Ovary (tissue), 9 donors: ENCODE measurements around the gene KCNG2. TPM values are rescaled to one million over a fixed set of nuclear protein-coding genes. Genes with fewer than 3 reads are reported as not detected.
A peak's percentile ranks its signal among the peaks of the same experiment; 100 is the strongest.

Source experiments
- DNase-seq, 5 donors: peaks; one replicate each; pipeline ENCODE4 v3.0.0-alpha.2; 2019 to 2020
- H3K27ac ChIP-seq, 2 donors: fragments of 200-600 bp; one replicate each; pipeline versions ENCODE4 v1.5.1 to v1.8.0; 2019 to 2022
- H3K27me3 ChIP-seq: fragments of 200-600 bp; one replicate; pipeline ENCODE4 v1.8.0; 2022
- H3K36me3 ChIP-seq: fragments of 200-600 bp; sonication (generic); one replicate; pipeline ENCODE4 v1.5.1; 2019
- H3K4me1 ChIP-seq: one replicate; pipeline ENCODE4 v1.8.1; 2013; ENCODE audit warnings: mild to moderate bottlenecking, moderate library complexity; ENCODE audit not compliant: insufficient read depth
- H3K4me3 ChIP-seq: fragments of 200-600 bp; sonication (generic); one replicate; pipeline ENCODE4 v1.5.1; 2017
- H3K9me3 ChIP-seq, 2 donors: fragments of 200-600 bp in 1 of 2; sonication (generic) in 1 of 2; one replicate each; pipeline versions ENCODE4 v1.5.1 to v1.8.1; 2013 to 2019; ENCODE audit warnings: mild to moderate bottlenecking in 1 of 2, moderate library complexity in 1 of 2
- EP300 ChIP-seq: sonication (generic); formaldehyde crosslinking; IDR thresholded peaks from one replicate; pipeline ENCODE4 v1.6.1; 2017; ENCODE audit warnings: antibody characterized with exemption
- POLR2A ChIP-seq: fragments of 450-650 bp; IDR thresholded peaks from one replicate; pipeline ENCODE4 v1.6.1; 2017; ENCODE audit warnings: antibody characterized with exemption, mild to moderate bottlenecking, moderate library complexity
- WGBS, 3 donors: extraction: QIAGEN DNeasy Blood & Tissue Kit in 1 of 3; methylation state at CpG; one replicate each; pipeline versions ENCODE4 v1.1.5 to v1.1.7; 2013 to 2017; 5-methylcytosine and 5-hydroxymethylcytosine counted together
- intact Hi-C, 4 donors: fragments of 100-400 bp; cut with DNase I; formaldehyde crosslinking; loops; one replicate each; pipeline versions ENCODE4 v1.11.0 to v1.15.1; 2022 to 2023
- polyA plus RNA-seq, 2 donors: library from polyadenylated mRNA; stranded (reverse); fragments of 200-250 nt in 1 of 2; fragments of 350-450 nt in 1 of 2; fragmentation: Illumina TruSeq in 1 of 2; extraction: RNeasy Lipid Tissue Mini Kit (QIAGEN cat#74804) in 1 of 2; gene quantifications; one replicate each; pipeline ENCODE4 v1.2.3, GENCODE V29; 2013 to 2014
- total RNA-seq, 7 donors: library from RNA; depleted of rRNA in 2 of 7; stranded (reverse); fragments of >200 nt in 2 of 7; fragmentation: NEBNext Ultra II Directional in 3 of 7; extraction: Animal tissue kit (Norgen Biotek cat#: 25700) in 3 of 7; gene quantifications; one replicate each; pipeline versions ENCODE4 v1.1.0 to v1.2.4, GENCODE V29; 2016 to 2023
- TF ChIP-seq, protein P1 (sequence below), 3 donors: fragments of 450-650 bp in 2 of 3; fragments of 200-600 bp in 1 of 3; IDR thresholded peaks; one replicate each; pipeline versions ENCODE4 v1.5.1 to v1.8.0; 2016 to 2022; ENCODE audit warnings: antibody characterized with exemption in 3 of 3, mild to moderate bottlenecking in 1 of 3
- donor health status: DM: no; HTN: no; CAD: no; lungs with moderate emphysema.
- donor health status: DM: no; HTN: no; CAD: no.
- donor health status: Bipolar disorder and iron deficiency.
- donor health status: DM: yes; HTN: yes; CAD: no.
- donor health status: DM: no; HTN: no; CAD: no.
- donor health status: DM: yes; HTN: yes; CAD: no.

The KCNG2 gene
- total and polyA plus RNA-seq, 9 donors: 0.10 to 0.80 (median 0.21) TPM; not detected in 3

GRCh38 chr18:79947881-79948610 is 150.3 kb downstream of the KCNG2 start:
- Histone ChIP-seq H3K36me3 (no peaks in the 10 kb centered on the region), H3K9me3 (no peaks in the 10 kb centered on the region), H3K4me1 (peaks cover 22% of the 10 kb centered on the region), H3K4me3 (no peak overlapping the region), H3K27ac (no peak overlapping the region), H3K27me3 (no peaks in the 10 kb centered on the region)
- peak in 3 of 5 donors; percentile 2 to 13 (median 12) for DNase-seq
- intact Hi-C loops: no loop called here
- WGBS, 3 donors: 87 to 93% (median 90%) methylated on average over 14 to 15 of the region's 15 CpGs
- TF ChIP-seq POLR2A (no peak), EP300 (no peak)
- TF ChIP-seq, protein P1, sequence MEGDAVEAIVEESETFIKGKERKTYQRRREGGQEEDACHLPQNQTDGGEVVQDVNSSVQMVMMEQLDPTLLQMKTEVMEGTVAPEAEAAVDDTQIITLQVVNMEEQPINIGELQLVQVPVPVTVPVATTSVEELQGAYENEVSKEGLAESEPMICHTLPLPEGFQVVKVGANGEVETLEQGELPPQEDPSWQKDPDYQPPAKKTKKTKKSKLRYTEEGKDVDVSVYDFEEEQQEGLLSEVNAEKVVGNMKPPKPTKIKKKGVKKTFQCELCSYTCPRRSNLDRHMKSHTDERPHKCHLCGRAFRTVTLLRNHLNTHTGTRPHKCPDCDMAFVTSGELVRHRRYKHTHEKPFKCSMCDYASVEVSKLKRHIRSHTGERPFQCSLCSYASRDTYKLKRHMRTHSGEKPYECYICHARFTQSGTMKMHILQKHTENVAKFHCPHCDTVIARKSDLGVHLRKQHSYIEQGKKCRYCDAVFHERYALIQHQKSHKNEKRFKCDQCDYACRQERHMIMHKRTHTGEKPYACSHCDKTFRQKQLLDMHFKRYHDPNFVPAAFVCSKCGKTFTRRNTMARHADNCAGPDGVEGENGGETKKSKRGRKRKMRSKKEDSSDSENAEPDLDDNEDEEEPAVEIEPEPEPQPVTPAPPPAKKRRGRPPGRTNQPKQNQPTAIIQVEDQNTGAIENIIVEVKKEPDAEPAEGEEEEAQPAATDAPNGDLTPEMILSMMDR (IDR thresholded peaks at IDR 0.05): no peak

DNA sequence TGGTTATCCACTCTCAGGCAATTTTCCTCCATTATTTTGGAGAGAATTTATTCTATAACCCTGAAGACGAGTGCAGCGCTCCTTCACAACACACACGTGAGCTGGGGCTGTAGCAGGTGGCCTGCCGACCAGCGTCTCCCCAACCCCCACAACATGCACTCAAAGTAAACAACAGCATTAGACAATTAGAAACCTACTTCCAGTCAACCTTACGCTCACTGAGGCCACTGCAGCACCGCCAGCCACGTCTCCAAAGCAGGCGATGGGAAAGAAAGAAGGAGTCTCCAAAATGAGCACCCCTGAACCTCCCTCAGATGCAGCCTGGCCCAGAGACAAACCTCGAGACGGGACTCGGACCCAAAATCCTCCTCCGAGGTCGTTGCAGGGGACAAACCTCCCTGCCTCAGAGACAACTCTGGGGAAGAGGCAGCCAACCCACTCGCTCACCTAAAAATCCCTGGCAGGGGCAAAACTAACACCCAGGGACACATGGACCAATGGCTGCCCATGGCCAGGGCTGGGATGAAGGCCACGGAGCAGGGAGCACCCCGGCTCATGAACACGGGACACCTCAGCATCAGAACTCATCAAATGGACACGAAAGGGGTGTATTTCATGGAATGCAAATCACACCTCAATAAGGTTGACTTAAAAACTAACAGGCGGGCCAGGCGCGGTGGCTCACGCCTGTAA is 151.1 kb downstream of the KCNG2 start:
- H3K9me3 ChIP-seq: no peaks in the 10 kb centered on the region
- TF ChIP-seq EP300 (no peak), POLR2A (no peak)
- TF ChIP-seq, protein P1 (IDR thresholded peaks at IDR 0.05): no peak
- no peaks in the 10 kb centered on the region for H3K27me3 ChIP-seq
- H3K27ac ChIP-seq: no peak overlapping the region
- intact Hi-C loops: no loop called here
- H3K36me3 ChIP-seq: no peaks in the 10 kb centered on the region
- H3K4me3 ChIP-seq: no peak overlapping the region
- peak in 3 of 5 donors; percentile 4 to 26 (median 12) for DNase-seq
- peaks cover 21% of the 10 kb centered on the region for H3K4me1 ChIP-seq
- 86 to 89% (median 88%) methylated on average over 23 of the region's 23 CpGs for WGBS, 3 donors

Other genes with a start within 250 kb of the KCNG2 start
- gene CTDP1, start 118.1 kb upstream of the KCNG2 start, total RNA-seq: 10 to 100 TPM in 6 of 7 donors, 1 to 10 TPM in 1; 9.3 to 15.2 (median 13.7) TPM
- gene CTDP1, start 118.1 kb upstream of the KCNG2 start, polyA plus RNA-seq: 1 to 10 TPM; 2.5 to 8.3 TPM
- gene SLC66A2, start 153.7 kb downstream of the KCNG2 start, total RNA-seq: 10 to 100 TPM; 16.3 to 31.1 (median 27.0) TPM
- gene SLC66A2, start 153.7 kb downstream of the KCNG2 start, polyA plus RNA-seq: 10 to 100 TPM in 1 of 2 donors, 1 to 10 TPM in 1; 2.1 to 27.8 TPM
- 10 to 100 TPM in 6 of 7 donors, 1 to 10 TPM in 1; 7.6 to 26.2 (median 12.3) TPM for gene HSBP1L1, start 166.7 kb downstream of the KCNG2 start, total RNA-seq
- gene HSBP1L1, start 166.7 kb downstream of the KCNG2 start, polyA plus RNA-seq: 10 to 100 TPM; 11.4 to 15.9 TPM
- 10 to 100 TPM in 6 of 7 donors, 1 to 10 TPM in 1; 9.4 to 57.1 (median 42.3) TPM for gene TXNL4A, start 190.6 kb downstream of the KCNG2 start, total RNA-seq
- 10 to 100 TPM; 21.5 to 47.9 TPM for gene TXNL4A, start 190.6 kb downstream of the KCNG2 start, polyA plus RNA-seq
- gene RBFA, start 236.5 kb downstream of the KCNG2 start, total RNA-seq: 10 to 100 TPM; 13.7 to 31.9 (median 18.2) TPM
- 10 to 100 TPM; 14.7 to 16.9 TPM for gene RBFA, start 236.5 kb downstream of the KCNG2 start, polyA plus RNA-seq